Muscle layer of colon (tissue), 2 donors: ENCODE results near the gene CCDC34.

ENCODE experiments used
- H3K27ac ChIP-seq: one replicate; pipeline ENCODE4 v1.7.0; 2013; ENCODE audit warnings: low read depth, mild to moderate bottlenecking, low read length, moderate library complexity
- H3K27me3 ChIP-seq, 2 donors: one replicate each; pipeline ENCODE4 v1.7.0; 2013; ENCODE audit warnings: low read length in 2 of 2, mild to moderate bottlenecking in 2 of 2; ENCODE audit not compliant: insufficient read depth in 2 of 2, control insufficient read depth in 1 of 2
- H3K36me3 ChIP-seq: one replicate; pipeline ENCODE4 v1.7.0; 2013; ENCODE audit warnings: mild to moderate bottlenecking, low read length; ENCODE audit not compliant: insufficient read depth
- H3K4me1 ChIP-seq: one replicate; pipeline ENCODE4 v1.7.0; 2013; ENCODE audit warnings: mild to moderate bottlenecking, low read length; ENCODE audit not compliant: insufficient read depth
- H3K4me3 ChIP-seq, 2 donors: one replicate each; pipeline ENCODE4 v1.7.0; 2013; ENCODE audit warnings: low read length in 2 of 2, low read depth in 1 of 2, mild to moderate bottlenecking in 1 of 2, moderate library complexity in 1 of 2
- H3K9ac ChIP-seq: one replicate; pipeline ENCODE4 v1.7.0; 2013; ENCODE audit warnings: low read length
- H3K9me3 ChIP-seq: one replicate; pipeline ENCODE4 v1.7.0; 2013; ENCODE audit warnings: mild to moderate bottlenecking, low read length
- donor health status: abdominal sarcoma.
- donor health status: Adenocarcinoma of cecum.

The CCDC34 gene

GRCh38 chr11:27375370-27375769 lies 12.4 kb upstream of the CCDC34 start:
- Histone ChIP-seq H3K4me1 (peaks cover 2% of the 10 kb centered on the region), H3K4me3 (no peak overlapping the region), H3K9me3 (no peaks in the 10 kb centered on the region), H3K9ac (no peak overlapping the region), H3K27me3 (no peaks in the 10 kb centered on the region), H3K27ac (no peak overlapping the region), H3K36me3 (peaks cover 27% of the 10 kb centered on the region)

DNA sequence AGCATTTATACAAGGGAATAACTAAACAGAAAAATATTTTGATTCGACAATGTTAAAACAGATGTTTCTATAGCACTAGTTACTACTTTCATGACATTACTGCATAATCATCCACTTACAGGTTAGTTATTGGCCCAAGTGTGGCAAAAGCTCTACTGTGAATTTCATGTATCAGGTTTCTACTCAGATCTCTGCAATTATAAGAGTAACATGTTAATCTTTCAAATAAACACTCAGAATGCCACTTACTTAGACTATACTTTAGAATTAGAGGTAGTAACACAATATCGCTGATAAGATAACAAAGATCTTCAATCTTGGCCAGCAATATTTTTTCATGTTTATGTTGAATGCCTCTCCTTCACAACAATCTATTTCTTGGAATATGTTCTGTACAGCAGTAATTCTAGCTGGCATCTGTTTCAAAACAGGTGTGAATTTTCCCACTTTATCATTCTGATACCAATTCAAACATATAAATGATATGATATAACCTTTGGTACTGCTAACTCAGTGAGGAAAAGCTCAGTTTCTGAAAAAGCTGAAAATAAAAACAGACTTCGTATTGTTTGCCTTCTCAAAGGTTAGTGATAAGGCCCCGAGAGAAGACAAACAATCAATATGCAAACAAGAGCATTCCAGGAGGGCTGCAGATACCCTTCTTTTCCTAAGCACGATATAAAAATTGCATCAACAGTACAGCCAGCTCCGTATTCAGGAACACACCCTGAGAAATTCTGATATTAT lies 11.0 kb upstream of the CCDC34 start:
- Histone ChIP-seq H3K4me1 (peaks cover 4% of the 10 kb centered on the region), H3K36me3 (peaks cover 16% of the 10 kb centered on the region), H3K27ac (no peak overlapping the region)

DNA sequence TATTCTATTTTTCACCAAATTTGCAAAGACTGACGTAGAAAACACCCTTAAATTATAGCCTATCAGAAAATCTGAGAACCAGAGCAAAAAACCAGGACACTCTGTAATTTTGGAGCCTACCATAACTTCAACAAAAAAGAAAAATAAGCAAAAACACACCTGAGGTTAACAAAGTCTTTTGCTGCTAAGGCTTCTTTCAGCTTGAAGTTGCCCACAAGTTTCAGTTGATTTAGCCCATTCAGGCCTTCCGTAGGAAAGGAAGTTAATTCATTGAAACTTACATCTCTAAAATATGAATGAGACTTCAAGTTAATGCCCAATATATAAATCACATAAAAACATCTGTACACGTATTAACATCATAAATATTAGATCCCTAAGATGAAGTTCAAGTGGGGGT lies 10.4 kb upstream of the CCDC34 start:
- Histone ChIP-seq H3K9me3 (no peaks in the 10 kb centered on the region), H3K36me3 (peaks cover 13% of the 10 kb centered on the region), H3K4me3 (no peak overlapping the region), H3K27me3 (no peaks in the 10 kb centered on the region), H3K9ac (no peak overlapping the region), H3K27ac (no peak overlapping the region), H3K4me1 (peaks cover 4% of the 10 kb centered on the region)

More for the DNA sequence above, 11.0 kb upstream of the CCDC34 start:
- Histone ChIP-seq H3K27me3 (no peaks in the 10 kb centered on the region), H3K4me3 (no peak overlapping the region), H3K9ac (no peak overlapping the region), H3K9me3 (no peaks in the 10 kb centered on the region)

DNA sequence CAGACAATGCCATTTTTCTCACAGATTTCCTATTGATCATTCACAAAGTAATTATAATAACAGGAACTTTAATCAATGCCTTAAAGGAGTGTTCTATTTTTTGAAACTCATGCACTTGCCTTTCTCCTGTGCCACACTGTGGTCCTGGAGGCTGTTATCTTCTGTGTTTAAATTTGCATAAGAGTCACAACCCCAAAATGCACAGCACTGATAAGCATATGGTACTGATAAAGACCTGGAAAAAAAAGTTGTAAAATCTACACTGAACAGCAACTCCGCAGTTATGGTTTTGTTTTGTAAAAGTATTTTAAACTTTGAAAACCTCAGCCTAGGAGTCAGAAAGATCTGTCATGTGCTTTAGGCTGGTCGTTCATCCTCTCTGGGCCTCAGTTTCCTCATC lies 9.1 kb upstream of the CCDC34 start:
- peaks cover 4% of the 10 kb centered on the region for H3K4me1 ChIP-seq
- H3K27ac ChIP-seq: no peak overlapping the region
- no peak overlapping the region for H3K9ac ChIP-seq
- no peaks in the 10 kb centered on the region for H3K27me3 ChIP-seq
- no peak overlapping the region for H3K4me3 ChIP-seq
- H3K36me3 ChIP-seq: peaks cover 13% of the 10 kb centered on the region
- H3K9me3 ChIP-seq: no peaks in the 10 kb centered on the region

DNA sequence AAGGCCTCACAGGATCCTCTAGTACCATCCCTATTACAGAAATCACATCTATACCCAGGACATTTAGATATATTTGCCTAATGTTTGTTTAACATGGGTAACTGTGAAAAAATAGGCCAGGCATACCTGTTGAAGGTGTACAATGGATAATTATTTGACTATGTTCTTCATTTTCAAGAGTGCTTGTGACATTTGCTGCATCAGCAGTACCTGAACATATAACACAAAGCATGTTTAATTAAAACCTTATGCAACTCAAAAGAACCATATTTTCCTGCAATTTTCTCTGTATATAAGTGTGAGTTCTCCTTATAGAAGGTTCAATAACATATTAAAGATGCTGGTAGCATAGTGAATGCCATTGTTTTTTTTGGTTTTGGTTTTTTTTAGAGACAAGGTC lies 8.5 kb upstream of the CCDC34 start:
- H3K27ac ChIP-seq: no peak overlapping the region
- H3K36me3 ChIP-seq: peaks cover 13% of the 10 kb centered on the region
- peaks cover 4% of the 10 kb centered on the region for H3K4me1 ChIP-seq
- H3K9ac ChIP-seq: no peak overlapping the region
- H3K9me3 ChIP-seq: no peaks in the 10 kb centered on the region
- H3K27me3 ChIP-seq: no peaks in the 10 kb centered on the region
- no peak overlapping the region for H3K4me3 ChIP-seq

GRCh38 chr11:27370374-27370773 lies 7.4 kb upstream of the CCDC34 start:
- Histone ChIP-seq H3K4me1 (peaks cover 4% of the 10 kb centered on the region), H3K27me3 (no peaks in the 10 kb centered on the region), H3K36me3 (peaks cover 13% of the 10 kb centered on the region), H3K9ac (no peak overlapping the region), H3K9me3 (no peaks in the 10 kb centered on the region), H3K4me3 (no peak overlapping the region), H3K27ac (peak overlapping the region; percentile 27)

DNA sequence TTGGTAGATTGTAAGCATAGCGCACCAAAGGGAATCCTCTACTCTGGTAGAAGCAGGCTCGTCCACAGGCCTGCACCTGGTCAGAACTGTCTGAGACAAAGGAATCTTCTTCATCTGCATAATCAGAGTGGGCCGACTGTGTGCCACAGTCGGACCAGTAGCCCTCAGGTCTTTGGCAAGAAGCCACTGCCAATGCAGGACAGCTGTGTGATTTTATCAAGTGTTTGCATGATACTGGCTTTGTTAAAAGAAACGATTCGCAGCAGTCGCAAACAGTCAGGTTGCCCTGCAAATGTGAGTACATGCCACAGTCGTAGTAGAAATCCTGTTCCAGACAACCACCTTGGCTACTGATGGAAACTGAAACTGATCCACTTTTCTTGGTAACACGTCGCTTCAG lies 4.9 kb upstream of the CCDC34 start:
- H3K36me3 ChIP-seq: peaks cover 8% of the 10 kb centered on the region
- no peak overlapping the region for H3K27ac ChIP-seq

DNA sequence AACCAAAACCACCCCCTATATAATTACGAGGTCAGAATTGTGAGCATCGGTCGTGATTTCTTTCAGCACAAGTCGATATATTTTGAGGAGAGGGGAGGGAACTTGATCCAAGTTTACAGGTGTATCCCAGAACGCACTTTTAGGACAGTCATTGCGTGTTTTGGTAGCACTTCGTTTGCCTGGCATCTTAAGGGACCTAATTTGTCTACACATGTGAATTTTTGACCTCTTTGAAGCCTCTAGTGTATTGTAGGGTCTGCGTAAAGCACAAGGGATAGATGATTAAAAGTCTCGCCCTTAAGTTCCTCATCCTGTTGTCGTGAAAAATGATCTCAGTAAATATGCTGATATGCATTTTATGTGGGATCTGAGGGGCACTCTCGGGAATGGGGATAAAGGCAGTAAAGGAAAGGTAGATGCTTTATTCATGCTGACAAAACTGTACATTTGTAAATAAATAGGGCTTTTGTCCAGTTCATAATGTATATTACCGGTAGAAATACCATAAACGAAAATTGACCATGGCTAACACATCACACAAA lies 632 bp upstream of the CCDC34 start:
- Histone ChIP-seq H3K9ac (peak overlapping the region; percentile 15), H3K4me3 (peak overlapping the region; percentile 52 to 90), H3K27me3 (no peaks in the 10 kb centered on the region), H3K4me1 (peaks cover 12% of the 10 kb centered on the region), H3K36me3 (no peaks in the 10 kb centered on the region), H3K9me3 (no peaks in the 10 kb centered on the region), H3K27ac (peak overlapping the region; percentile 13)

More for the DNA sequence above, 4.9 kb upstream of the CCDC34 start:
- no peaks in the 10 kb centered on the region for H3K9me3 ChIP-seq
- H3K27me3 ChIP-seq: no peaks in the 10 kb centered on the region
- peaks cover 10% of the 10 kb centered on the region for H3K4me1 ChIP-seq
- H3K4me3 ChIP-seq: no peak overlapping the region
- H3K9ac ChIP-seq: no peak overlapping the region

DNA sequence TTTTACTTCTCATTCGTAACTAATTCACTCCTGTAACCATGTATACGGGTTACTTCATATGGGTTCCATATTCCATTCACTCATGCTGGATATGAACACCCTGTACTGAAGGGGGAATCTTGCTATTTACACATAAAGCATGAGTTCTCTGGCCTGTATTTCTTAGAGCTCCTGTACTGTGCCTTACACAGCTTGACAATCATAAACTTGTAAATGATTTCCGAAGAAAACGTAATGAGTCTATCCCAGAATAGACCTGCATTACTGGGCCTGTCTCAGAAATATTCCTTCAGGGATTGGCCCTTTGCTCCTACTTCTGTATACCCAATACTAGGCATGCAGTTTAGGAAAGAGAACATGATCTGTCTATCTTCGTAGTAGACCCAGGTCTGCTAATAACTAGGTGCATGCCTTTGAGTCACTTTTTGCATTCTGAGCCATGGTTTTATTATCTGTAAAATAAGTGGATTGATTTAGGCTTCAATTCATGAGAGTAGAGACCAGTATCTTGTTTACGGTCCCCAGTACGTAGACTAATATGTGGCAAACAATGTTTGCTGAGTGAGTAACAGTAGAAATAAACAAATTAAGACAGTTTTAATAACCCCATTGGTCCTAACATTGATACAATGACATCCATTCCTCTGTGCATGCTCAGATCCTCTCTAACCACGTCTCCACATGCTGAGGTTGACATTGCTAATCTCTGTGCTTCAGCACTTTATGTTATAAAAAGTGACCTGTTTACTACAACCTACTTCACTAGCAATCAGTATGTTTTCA lies 1.2 kb downstream of the CCDC34 start:
- no peak overlapping the region for H3K9ac ChIP-seq
- H3K36me3 ChIP-seq: no peaks in the 10 kb centered on the region
- H3K27me3 ChIP-seq: no peaks in the 10 kb centered on the region
- H3K9me3 ChIP-seq: no peaks in the 10 kb centered on the region
- H3K4me1 ChIP-seq: peaks cover 12% of the 10 kb centered on the region
- peak overlapping the region in 1 of 2 donors; percentile 90 for H3K4me3 ChIP-seq
- no peak overlapping the region for H3K27ac ChIP-seq

DNA sequence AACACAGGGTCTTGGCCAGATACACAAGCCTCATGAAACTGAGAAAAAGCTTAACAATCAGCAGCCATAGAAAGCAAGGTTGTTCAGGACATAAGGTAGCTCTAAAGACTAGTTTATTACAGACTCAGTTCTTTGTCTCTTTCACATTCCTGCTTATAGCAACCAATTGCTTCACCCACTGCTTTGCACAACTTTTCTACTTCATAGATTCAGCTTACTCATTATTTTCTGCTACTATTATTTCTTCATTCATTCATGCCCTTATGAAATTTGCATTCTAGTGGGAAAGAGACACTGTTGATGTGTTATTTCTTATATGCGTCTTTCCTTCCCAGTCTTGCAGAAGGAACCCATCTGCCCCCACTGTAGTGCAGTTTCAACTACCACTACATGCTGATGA lies 4.7 kb downstream of the CCDC34 start:
- Histone ChIP-seq H3K9ac (no peak overlapping the region), H3K4me3 (no peak overlapping the region), H3K9me3 (no peaks in the 10 kb centered on the region), H3K27me3 (no peaks in the 10 kb centered on the region), H3K27ac (no peak overlapping the region), H3K4me1 (peaks cover 6% of the 10 kb centered on the region), H3K36me3 (no peaks in the 10 kb centered on the region)

DNA sequence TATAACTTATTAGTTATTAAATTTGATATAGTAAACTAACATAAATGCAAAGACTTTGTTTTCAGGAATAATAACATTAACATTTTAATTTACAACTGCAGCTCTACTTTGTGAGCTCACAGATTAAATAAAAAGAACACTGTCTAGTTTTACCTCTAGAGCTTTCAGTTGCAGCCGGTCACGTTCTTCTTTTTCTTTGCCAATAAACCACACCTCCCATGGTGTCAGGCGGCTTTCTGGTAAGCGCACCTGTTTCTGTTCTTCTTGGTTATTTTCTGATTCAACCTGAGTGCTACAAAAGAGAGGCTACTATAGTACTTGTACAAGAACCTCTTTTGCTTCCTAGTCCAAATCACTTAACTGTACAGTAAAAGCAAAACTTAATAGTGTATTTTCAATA lies 5.8 kb downstream of the CCDC34 start:
- Histone ChIP-seq H3K9ac (no peak overlapping the region), H3K27ac (no peak overlapping the region), H3K4me1 (peaks cover 2% of the 10 kb centered on the region)

More for the DNA sequence above, 5.8 kb downstream of the CCDC34 start:
- Histone ChIP-seq H3K27me3 (no peaks in the 10 kb centered on the region), H3K4me3 (no peak overlapping the region), H3K36me3 (no peaks in the 10 kb centered on the region), H3K9me3 (no peaks in the 10 kb centered on the region)
